GM10248 (cell line): ENCODE measurements around the gene EFEMP1.

ENCODE experiments used
- CTCF ChIA-PET: fragments of 300-600 bp; sonication (Branson Sonifier 250); formaldehyde crosslinking; extraction: SDS; loops from one replicate; lab custom pipeline; 2021; ENCODE audit warnings: antibody characterized with exemption; lab: Yijun Ruan, JAX
- POLR2A ChIA-PET: fragments of 350-650 bp; sonication (Branson Sonifier 250); formaldehyde crosslinking; extraction: SDS; loops from one replicate; lab custom pipeline; 2020; ENCODE audit warnings: antibody characterized with exemption; lab: Yijun Ruan, JAX
- DNase-seq: peaks from one replicate; pipeline ENCODE4 v3.0.0; 2012; ENCODE audit errors: extremely low spot score
- TF ChIP-seq, protein P1 (sequence below): IDR thresholded peaks from 2 replicates; pipeline ENCODE4 v1.5.1; 2012; ENCODE audit warnings: mild to moderate bottlenecking, low read depth; ENCODE audit errors: extremely low read depth, missing control alignments, control extremely low read depth

The EFEMP1 gene

DNA sequence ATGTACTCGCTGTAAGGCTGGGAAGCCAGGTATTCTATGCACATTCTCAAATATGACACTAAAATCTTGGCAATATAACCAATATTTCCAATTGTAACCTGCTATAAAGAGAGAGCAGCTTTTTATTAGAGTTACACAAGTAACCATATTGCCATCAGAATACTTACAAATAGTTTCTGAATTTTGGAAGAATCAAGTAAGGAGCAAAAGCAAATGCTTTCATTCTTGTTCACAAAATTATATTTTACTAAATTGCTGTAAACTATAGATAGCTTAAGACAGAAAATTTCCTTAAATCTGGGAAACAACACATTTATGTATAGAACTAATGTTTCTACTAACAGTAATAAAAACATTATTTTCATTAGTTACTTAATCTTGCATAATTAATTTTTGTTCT lies 77.2 kb downstream of the EFEMP1 start:
- ChIA-PET POLR2A (no interaction called here), CTCF (no interaction called here)
- TF ChIP-seq, protein P1, sequence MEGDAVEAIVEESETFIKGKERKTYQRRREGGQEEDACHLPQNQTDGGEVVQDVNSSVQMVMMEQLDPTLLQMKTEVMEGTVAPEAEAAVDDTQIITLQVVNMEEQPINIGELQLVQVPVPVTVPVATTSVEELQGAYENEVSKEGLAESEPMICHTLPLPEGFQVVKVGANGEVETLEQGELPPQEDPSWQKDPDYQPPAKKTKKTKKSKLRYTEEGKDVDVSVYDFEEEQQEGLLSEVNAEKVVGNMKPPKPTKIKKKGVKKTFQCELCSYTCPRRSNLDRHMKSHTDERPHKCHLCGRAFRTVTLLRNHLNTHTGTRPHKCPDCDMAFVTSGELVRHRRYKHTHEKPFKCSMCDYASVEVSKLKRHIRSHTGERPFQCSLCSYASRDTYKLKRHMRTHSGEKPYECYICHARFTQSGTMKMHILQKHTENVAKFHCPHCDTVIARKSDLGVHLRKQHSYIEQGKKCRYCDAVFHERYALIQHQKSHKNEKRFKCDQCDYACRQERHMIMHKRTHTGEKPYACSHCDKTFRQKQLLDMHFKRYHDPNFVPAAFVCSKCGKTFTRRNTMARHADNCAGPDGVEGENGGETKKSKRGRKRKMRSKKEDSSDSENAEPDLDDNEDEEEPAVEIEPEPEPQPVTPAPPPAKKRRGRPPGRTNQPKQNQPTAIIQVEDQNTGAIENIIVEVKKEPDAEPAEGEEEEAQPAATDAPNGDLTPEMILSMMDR: no peak
- DNase-seq: no peak

DNA sequence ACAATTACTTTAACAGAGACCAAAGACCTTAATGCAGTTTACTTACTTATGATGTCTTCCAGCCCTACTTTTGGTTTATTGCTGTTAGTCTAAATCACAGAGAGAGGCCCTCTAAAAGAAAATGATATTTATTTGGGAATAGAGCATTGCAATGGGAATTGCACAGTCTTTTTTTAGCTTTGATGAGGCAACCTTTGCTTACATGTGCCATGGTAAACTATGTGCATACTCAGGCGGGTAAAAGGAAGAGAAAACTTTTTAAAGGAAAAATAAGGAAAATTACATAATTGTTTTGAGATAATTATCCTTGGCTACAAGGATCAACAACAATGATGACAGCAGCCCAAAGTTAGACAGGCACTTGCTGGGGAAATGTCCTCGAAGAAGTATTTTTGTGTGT lies 78.6 kb downstream of the EFEMP1 start:
- POLR2A ChIA-PET: no interaction called here
- CTCF ChIA-PET: no interaction called here
- no peak for DNase-seq
- TF ChIP-seq, protein P1: no peak

DNA sequence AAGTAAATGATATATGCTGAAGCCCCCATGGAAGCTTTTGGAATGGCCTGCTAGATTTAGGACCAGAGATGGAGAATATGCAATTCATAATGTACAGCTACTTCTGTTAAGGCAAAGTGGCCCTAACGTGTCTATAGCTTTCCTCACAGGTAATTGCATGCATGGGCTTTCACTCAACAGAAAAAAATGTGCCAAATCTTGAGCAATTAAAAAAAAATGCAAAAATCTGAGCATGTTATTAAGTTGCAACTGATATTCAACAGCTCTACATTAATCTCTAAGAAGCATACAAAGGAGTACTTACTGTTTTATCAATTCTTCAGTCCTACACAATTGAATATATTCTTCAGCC lies 79.6 kb downstream of the EFEMP1 start:
- ChIA-PET POLR2A (interaction anchor here (0.5 kb wide), 1 partner anchor 284 kb away, joined by 4 read pairs; no protein-coding TSS in a partner anchor), CTCF (no interaction called here)
- DNase-seq: no peak
- TF ChIP-seq, protein P1: no peak

DNA sequence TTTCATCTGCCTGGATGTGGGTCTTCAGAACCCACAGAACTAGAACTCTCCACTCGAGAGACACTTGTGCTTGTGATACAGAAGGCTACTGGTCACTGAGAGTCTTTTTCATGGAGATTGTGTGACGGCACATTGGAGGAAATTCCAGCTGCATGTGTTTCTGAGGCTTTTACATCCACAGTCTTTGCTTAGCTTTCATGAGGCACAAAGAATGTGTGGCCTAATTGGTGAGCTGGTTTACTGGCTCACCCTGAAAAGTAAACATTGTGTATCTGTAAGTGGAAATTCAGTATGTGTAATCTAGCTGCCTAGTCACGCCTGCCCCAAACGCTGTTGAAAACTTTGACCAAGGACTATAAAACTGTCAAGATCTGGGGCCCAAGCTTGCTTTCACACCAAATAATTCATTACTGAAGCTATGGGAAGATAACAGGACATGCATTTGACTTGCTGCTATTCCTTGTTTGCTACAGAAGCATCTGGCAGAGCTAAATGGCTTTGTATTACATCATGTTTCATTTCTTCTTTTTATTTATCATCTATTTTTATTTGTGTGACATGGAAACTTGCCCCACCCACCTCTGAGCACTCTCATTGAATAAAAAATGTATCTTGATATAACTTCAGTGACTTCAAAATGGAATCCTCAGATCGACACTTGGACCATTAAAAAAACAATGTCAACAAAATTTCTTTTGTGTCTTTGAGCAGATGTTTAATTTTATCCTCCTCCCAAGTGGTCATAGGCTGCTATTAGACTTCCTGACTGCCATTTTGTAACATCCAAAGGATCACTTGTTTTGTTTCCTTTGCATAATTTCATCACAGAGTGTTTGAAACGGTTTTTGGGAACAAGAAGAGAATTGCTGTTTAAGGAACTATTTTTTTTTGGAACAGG lies 80.2 kb downstream of the EFEMP1 start:
- ChIA-PET CTCF (no interaction called here), POLR2A (interaction anchor here (0.5 kb wide), 1 partner anchor 285 kb away, joined by 4 read pairs; no protein-coding TSS in a partner anchor)
- DNase-seq: no peak
- TF ChIP-seq, protein P1: no peak

DNA sequence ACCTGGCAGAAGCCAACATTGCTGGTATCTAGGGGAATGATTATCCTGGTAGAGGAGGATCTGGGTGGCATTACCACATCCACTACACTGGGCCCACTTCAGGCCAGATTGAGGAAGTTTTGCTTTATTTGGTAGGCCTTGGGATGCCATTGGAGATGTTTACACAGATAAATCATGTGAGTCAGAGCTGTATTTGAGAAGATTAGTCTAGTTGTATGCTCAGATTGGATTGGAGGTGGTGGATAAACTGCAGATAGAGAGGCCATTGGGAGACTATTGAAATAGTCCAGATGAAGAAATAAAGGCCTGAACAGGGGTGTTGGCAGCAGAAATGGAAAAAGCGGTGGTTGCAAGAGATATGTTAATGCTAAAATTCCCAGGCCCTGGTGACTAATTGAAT lies 81.5 kb downstream of the EFEMP1 start:
- ChIA-PET CTCF (interaction anchor here (0.8 kb wide), 1 partner anchor 9 kb away, joined by 4 read pairs; no protein-coding TSS in a partner anchor), POLR2A (no interaction called here)
- DNase-seq: no peak
- TF ChIP-seq, protein P1: no peak

DNA sequence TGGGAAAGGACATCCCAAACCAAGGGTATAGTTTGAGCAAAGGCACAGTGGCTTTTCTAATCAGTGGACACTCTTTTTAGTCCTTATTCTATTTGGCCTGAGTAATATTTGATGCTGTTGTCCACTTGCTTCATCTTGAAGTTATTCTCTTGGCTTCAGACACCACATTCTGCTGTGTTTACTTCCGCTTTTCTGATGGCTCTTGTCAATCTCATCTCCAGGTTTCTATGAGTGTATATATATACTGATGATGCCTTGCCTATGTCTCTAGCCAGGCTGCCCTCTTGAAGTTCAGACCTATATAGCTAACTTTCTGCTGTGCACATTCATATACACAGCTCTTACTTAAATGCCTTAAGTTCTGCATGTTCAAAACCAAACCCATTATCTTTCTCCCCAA lies 83.1 kb downstream of the EFEMP1 start:
- ChIA-PET POLR2A (no interaction called here), CTCF (interaction anchor here (1.4 kb wide), 1 partner anchor 10 kb away, joined by 3 read pairs; no protein-coding TSS in a partner anchor)
- DNase-seq: no peak
- TF ChIP-seq, protein P1: no peak
